ENCODE data around the gene NLK.

Gene NLK

DNA sequence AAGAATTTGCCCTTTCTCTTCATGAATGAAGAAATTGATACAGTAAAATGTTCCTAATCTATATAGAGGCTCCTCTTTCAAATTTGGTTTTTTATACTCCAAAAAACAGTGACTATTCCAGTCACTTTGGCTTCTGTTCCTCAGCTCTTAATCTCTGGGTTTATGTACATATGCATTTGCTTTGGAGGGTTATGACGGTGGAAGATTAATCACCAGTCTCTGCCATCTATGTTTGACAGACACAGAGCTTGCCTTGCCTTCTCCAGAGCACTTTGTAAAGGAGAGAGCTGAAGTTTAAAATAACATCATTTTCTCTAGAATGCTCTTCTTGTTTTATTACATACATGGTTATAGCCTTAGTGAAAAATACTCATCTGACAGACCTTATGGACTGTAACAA is 99.3 kb downstream of the NLK start:
- ChIA-PET POLR2A (no interaction called here), CTCF (no interaction called here)
- DNase-seq (ENCODE audit: extremely low spot score): no peak
- TF ChIP-seq LEF1 (IDR thresholded peaks at IDR 0.05; ENCODE audit: borderline replicate concordance) (no peak), FOXK2 (IDR thresholded peaks at IDR 0.05) (no peak), BHLHE40 (IDR thresholded peaks at IDR 0.05; ENCODE audit: borderline replicate concordance) (no peak), TARDBP (IDR thresholded peaks at IDR 0.05) (no peak)
- TF ChIP-seq, protein P1, sequence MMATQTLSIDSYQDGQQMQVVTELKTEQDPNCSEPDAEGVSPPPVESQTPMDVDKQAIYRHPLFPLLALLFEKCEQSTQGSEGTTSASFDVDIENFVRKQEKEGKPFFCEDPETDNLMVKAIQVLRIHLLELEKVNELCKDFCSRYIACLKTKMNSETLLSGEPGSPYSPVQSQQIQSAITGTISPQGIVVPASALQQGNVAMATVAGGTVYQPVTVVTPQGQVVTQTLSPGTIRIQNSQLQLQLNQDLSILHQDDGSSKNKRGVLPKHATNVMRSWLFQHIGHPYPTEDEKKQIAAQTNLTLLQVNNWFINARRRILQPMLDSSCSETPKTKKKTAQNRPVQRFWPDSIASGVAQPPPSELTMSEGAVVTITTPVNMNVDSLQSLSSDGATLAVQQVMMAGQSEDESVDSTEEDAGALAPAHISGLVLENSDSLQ (IDR thresholded peaks at IDR 0.05): 0 out of 2 replicates have a peak, but pooled peaks have one; percentile 5

DNA sequence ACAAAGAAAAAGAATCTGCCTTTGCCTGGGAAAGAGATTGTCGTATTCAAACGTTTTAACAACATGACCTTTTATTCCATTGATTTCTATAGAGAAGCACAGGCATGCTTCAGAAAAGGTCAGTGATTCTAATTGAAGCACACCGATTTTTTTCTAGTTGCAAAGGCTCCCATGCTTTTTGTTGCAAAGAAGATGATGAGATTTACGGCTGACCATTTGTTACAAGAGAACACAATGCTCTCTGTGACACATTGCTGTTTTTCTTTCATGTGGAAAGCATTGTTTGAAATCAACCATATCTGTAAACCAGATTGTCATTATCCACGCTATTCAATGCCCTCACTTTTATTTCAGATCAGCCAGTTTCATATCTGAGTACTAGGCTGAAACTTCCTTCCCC is 99.8 kb downstream of the NLK start:
- DNase-seq (ENCODE audit: extremely low spot score): no peak
- TF ChIP-seq LEF1 (IDR thresholded peaks at IDR 0.05; ENCODE audit: borderline replicate concordance): no peak
- TF ChIP-seq SUZ12 (IDR thresholded peaks at IDR 0.05): no peak
- no peak for TF ChIP-seq NFRKB (IDR thresholded peaks at IDR 0.05)
- no peak for TF ChIP-seq ZNF384 (IDR thresholded peaks at IDR 0.05)
- no peak for TF ChIP-seq CTBP1 (IDR thresholded peaks at IDR 0.05; ENCODE audit: borderline replicate concordance)
- TF ChIP-seq, protein P1 (IDR thresholded peaks at IDR 0.05): no peak
- TF ChIP-seq SP1 (IDR thresholded peaks at IDR 0.05): no peak
- no peak for TF ChIP-seq FOXA1 (IDR thresholded peaks at IDR 0.05)
- no peak for TF ChIP-seq HDGF (IDR thresholded peaks at IDR 0.05; ENCODE audit: borderline replicate concordance)
- TF ChIP-seq FOXK2 (IDR thresholded peaks at IDR 0.05): no peak
- no peak for TF ChIP-seq FOXM1 (IDR thresholded peaks at IDR 0.05; ENCODE audit: borderline replicate concordance)
- no peak for TF ChIP-seq L3MBTL2 (conservative IDR thresholded peaks at IDR 0.05)
- no peak for TF ChIP-seq TARDBP (IDR thresholded peaks at IDR 0.05)
- TF ChIP-seq BHLHE40 (IDR thresholded peaks at IDR 0.05; ENCODE audit: borderline replicate concordance): no peak
- TF ChIP-seq ELF4 (IDR thresholded peaks at IDR 0.05): no peak
- POLR2A ChIA-PET: no interaction called here
- CTCF ChIA-PET: no interaction called here

GRCh38 chr17:28144019-28144418 is 101.5 kb downstream of the NLK start:
- POLR2A ChIA-PET: no interaction called here
- DNase-seq (ENCODE audit: extremely low spot score): no peak
- TF ChIP-seq FOXM1 (IDR thresholded peaks at IDR 0.05; ENCODE audit: borderline replicate concordance): no peak
- TF ChIP-seq BHLHE40 (IDR thresholded peaks at IDR 0.05; ENCODE audit: borderline replicate concordance): no peak
- TF ChIP-seq, protein P1 (IDR thresholded peaks at IDR 0.05): peak; percentile 37
- CTCF ChIA-PET: interaction anchor here (1.1 kb wide), 1 partner anchor 61 kb away, joined by 8 read pairs; no protein-coding TSS in a partner anchor

DNA sequence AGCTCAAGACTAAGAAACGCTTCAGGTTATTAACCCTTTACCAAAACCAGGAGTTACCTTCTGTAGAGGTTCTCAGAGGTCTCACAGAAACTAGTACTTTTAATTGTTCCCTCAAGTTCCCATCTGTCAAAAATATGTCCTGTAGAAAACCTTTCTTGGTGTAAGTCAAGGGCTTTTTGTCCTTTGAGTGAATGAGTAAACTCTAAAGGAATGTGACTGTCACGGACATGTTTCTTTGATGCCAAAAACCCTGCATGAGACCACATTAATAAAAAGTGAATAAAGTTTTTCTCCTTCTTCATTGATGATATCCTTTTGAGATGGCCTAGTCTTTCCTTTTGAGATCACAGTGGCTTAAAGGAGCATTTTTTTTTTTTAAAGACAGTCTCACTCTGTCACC is 102.9 kb downstream of the NLK start:
- POLR2A ChIA-PET: no interaction called here
- CTCF ChIA-PET: interaction anchor here (1.1 kb wide), 1 partner anchor 60 kb away, joined by 8 read pairs; no protein-coding TSS in a partner anchor

GRCh38 chr17:28147017-28147416 is 104.5 kb downstream of the NLK start:
- POLR2A ChIA-PET: no interaction called here
- CTCF ChIA-PET: no interaction called here
- DNase-seq (ENCODE audit: extremely low spot score): no peak
- TF ChIP-seq FOXA1 (IDR thresholded peaks at IDR 0.05) (no peak), CTBP1 (IDR thresholded peaks at IDR 0.05; ENCODE audit: borderline replicate concordance) (no peak), NFRKB (IDR thresholded peaks at IDR 0.05) (no peak), ARNT (IDR thresholded peaks at IDR 0.05) (no peak), FOXM1 (IDR thresholded peaks at IDR 0.05; ENCODE audit: borderline replicate concordance) (no peak), FOXK2 (IDR thresholded peaks at IDR 0.05) (no peak), SUZ12 (IDR thresholded peaks at IDR 0.05) (no peak)
- TF ChIP-seq, protein P1 (IDR thresholded peaks at IDR 0.05): no peak

More for the DNA sequence above, 102.9 kb downstream of the NLK start:
- TF ChIP-seq ELF4 (IDR thresholded peaks at IDR 0.05) (no peak), SUZ12 (IDR thresholded peaks at IDR 0.05) (no peak), HDGF (IDR thresholded peaks at IDR 0.05; ENCODE audit: borderline replicate concordance) (no peak), LEF1 (IDR thresholded peaks at IDR 0.05; ENCODE audit: borderline replicate concordance) (no peak), CTBP1 (IDR thresholded peaks at IDR 0.05; ENCODE audit: borderline replicate concordance) (no peak), ARNT (IDR thresholded peaks at IDR 0.05) (no peak)
- no peak for DNase-seq (ENCODE audit: extremely low spot score)

- ChIA-PET CTCF (interaction anchor here (1.2 kb wide), 1 partner anchor 17 kb away, joined by 3 read pairs; no protein-coding TSS in a partner anchor), POLR2A (no interaction called here)
- DNase-seq (ENCODE audit: extremely low spot score): no peak
- TF ChIP-seq ELF4 (IDR thresholded peaks at IDR 0.05) (no peak), FOXM1 (IDR thresholded peaks at IDR 0.05; ENCODE audit: borderline replicate concordance) (no peak), NFRKB (IDR thresholded peaks at IDR 0.05) (no peak), SP1 (IDR thresholded peaks at IDR 0.05) (no peak), FOXA1 (IDR thresholded peaks at IDR 0.05) (no peak), LEF1 (IDR thresholded peaks at IDR 0.05; ENCODE audit: borderline replicate concordance) (no peak), ARNT (IDR thresholded peaks at IDR 0.05) (no peak), CTBP1 (IDR thresholded peaks at IDR 0.05; ENCODE audit: borderline replicate concordance) (no peak), HDGF (IDR thresholded peaks at IDR 0.05; ENCODE audit: borderline replicate concordance) (no peak), BHLHE40 (IDR thresholded peaks at IDR 0.05; ENCODE audit: borderline replicate concordance) (no peak), ZNF384 (IDR thresholded peaks at IDR 0.05) (no peak), FOXK2 (IDR thresholded peaks at IDR 0.05) (no peak), SUZ12 (IDR thresholded peaks at IDR 0.05) (no peak), TARDBP (IDR thresholded peaks at IDR 0.05) (no peak)
- TF ChIP-seq, protein P1 (IDR thresholded peaks at IDR 0.05): no peak
Observed at GRCh38 chr17:28151001-28151400, 108.5 kb downstream of the NLK start.

Data from HEK293T (cell line).